ENCODE results near the gene FGD5. TPM values are rescaled to one million over a fixed set of nuclear protein-coding genes. Genes with fewer than 3 reads are reported as not detected.

Gene FGD5
- total and polyA plus RNA-seq, 9 of the 15 experiments (the other 6 are each of a cell fraction or from before 2014, with no cell fraction given), result 0.18 TPM; not detected in 8

DNA sequence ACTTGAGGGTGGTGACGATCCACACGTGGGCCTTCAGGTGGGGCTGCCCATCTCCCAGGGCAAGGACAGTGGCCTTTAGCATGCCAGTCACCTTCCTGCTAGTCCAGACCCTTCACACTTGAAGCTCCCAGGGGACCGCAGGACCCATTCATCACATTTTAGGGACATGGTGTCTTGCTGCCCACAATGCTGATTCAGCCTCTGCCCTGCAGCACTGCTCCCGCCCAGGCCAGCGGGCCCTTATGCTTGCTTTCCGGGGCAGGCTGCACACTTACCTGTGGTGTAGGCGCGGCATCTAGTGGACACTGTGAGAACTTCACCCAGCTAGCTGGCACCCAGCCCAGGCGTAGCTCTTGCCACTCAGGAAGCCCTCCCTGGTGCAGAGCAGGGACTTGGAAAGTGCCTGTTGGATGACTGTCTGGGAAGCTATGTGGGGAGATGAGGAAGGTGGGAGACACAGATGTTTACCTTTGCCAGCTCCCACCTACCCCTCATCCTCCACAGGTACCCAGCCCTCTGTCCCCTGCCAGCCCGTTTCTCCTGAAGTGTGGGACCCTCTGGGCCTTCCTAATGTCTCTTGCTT lies 102.4 kb downstream of the FGD5 start (continued):
- TF ChIP-seq ILK (tag; IDR thresholded peaks at IDR 0.05; ENCODE audit: borderline replicate concordance, low read depth) (no peak), EHMT2 (IDR thresholded peaks at IDR 0.05) (no peak), XRCC5 (IDR thresholded peaks at IDR 0.05; ENCODE audit: low read depth, low read length) (peak; percentile 79), SMAD4 (CRISPR knock-in tag; conservative IDR thresholded peaks at IDR 0.05) (no peak), MEF2D (tag; conservative IDR thresholded peaks at IDR 0.05; ENCODE audit: low read depth) (no peak), EP400 (IDR thresholded peaks at IDR 0.05) (no peak), XRCC4 (IDR thresholded peaks at IDR 0.05; ENCODE audit: extremely low read depth, insufficient read depth, insufficient read length) (no peak), RAD51 (IDR thresholded peaks at IDR 0.05; ENCODE audit: borderline replicate concordance, low read depth) (no peak), NFE2 (IDR thresholded peaks at IDR 0.05; ENCODE audit: low read depth) (peak; percentile 10; the same call in 1 of the 2 replicates), ETV1 (tag; conservative IDR thresholded peaks at IDR 0.05; ENCODE audit: low read depth) (0 out of 2 replicates have a peak, but pooled peaks have one; percentile 6), CREB1 (IDR thresholded peaks at IDR 0.05) (no peak), CREB1 (CRISPR knock-in tag; IDR thresholded peaks at IDR 0.05) (no peak), HMG20A (CRISPR knock-in tag; conservative IDR thresholded peaks at IDR 0.05) (no peak), ILF3 (IDR thresholded peaks at IDR 0.05; ENCODE audit: borderline replicate concordance) (no peak), ERF (CRISPR knock-in tag; IDR thresholded peaks at IDR 0.05) (no peak), WHSC1 (IDR thresholded peaks at IDR 0.05; ENCODE audit: low read length) (no peak), TAF1 (IDR thresholded peaks at IDR 0.05; ENCODE audit: control insufficient read depth, extremely low read depth, insufficient read depth, low read length, severe bottlenecking) (no peak), SMAD3 (CRISPR knock-in tag; conservative IDR thresholded peaks at IDR 0.05) (no peak), RB1 (IDR thresholded peaks at IDR 0.05; ENCODE audit: low read depth) (peak; percentile 86), EZH2 (IDR thresholded peaks at IDR 0.05; ENCODE audit: borderline replicate concordance, low read depth, low read length) (no peak), BDP1 (IDR thresholded peaks at IDR 0.05; ENCODE audit: insufficient read depth, insufficient read length) (no peak), ZKSCAN3 (CRISPR knock-in tag; IDR thresholded peaks at IDR 0.05) (no peak)
- TF ChIP-seq, protein P1, sequence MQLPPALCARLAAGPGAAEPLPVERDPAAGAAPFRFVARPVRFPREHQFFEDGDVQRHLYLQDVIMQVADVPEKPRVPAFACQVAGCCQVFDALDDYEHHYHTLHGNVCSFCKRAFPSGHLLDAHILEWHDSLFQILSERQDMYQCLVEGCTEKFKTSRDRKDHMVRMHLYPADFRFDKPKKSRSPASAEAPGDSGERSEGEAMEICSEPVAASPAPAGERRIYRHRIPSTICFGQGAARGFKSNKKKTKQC (CRISPR knock-in tag; IDR thresholded peaks at IDR 0.05), result peak; percentile 87; the same call in 1 of the 2 replicates
- TF ChIP-seq, protein P2, sequence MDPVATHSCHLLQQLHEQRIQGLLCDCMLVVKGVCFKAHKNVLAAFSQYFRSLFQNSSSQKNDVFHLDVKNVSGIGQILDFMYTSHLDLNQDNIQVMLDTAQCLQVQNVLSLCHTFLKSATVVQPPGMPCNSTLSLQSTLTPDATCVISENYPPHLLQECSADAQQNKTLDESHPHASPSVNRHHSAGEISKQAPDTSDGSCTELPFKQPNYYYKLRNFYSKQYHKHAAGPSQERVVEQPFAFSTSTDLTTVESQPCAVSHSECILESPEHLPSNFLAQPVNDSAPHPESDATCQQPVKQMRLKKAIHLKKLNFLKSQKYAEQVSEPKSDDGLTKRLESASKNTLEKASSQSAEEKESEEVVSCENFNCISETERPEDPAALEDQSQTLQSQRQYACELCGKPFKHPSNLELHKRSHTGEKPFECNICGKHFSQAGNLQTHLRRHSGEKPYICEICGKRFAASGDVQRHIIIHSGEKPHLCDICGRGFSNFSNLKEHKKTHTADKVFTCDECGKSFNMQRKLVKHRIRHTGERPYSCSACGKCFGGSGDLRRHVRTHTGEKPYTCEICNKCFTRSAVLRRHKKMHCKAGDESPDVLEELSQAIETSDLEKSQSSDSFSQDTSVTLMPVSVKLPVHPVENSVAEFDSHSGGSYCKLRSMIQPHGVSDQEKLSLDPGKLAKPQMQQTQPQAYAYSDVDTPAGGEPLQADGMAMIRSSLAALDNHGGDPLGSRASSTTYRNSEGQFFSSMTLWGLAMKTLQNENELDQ (CRISPR knock-in tag; IDR thresholded peaks at IDR 0.05; ENCODE audit: borderline replicate concordance), result no peak
- TF ChIP-seq, protein P3, sequence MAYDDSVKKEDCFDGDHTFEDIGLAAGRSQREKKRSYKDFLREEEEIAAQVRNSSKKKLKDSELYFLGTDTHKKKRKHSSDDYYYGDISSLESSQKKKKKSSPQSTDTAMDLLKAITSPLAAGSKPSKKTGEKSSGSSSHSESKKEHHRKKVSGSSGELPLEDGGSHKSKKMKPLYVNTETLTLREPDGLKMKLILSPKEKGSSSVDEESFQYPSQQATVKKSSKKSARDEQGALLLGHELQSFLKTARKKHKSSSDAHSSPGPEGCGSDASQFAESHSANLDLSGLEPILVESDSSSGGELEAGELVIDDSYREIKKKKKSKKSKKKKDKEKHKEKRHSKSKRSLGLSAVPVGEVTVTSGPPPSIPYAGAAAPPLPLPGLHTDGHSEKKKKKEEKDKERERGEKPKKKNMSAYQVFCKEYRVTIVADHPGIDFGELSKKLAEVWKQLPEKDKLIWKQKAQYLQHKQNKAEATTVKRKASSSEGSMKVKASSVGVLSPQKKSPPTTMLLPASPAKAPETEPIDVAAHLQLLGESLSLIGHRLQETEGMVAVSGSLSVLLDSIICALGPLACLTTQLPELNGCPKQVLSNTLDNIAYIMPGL (CRISPR knock-in tag; IDR thresholded peaks at IDR 0.05), result no peak

All from K562 (cell line).